Uterus (tissue), 2 donors: ENCODE results near the gene ETF1.
A peak's percentile ranks its signal among the peaks of the same experiment; 100 is the strongest.

ENCODE experiments used
- POLR2A ChIP-seq, 2 donors: fragments of 450-650 bp; IDR thresholded peaks; one replicate each; pipeline ENCODE4 v1.6.1; 2016; ENCODE audit warnings: antibody characterized with exemption in 2 of 2, mild to moderate bottlenecking in 1 of 2, moderate library complexity in 1 of 2
- TF ChIP-seq, protein P1 (sequence below), 4 experiments: fragments of 200-600 bp in 2 of 4; fragments of 450-650 bp in 2 of 4; sonication (generic) in 2 of 4; IDR thresholded peaks; one replicate each; pipeline ENCODE4 v1.5.1; 2016 to 2019; ENCODE audit warnings: antibody characterized with exemption in 4 of 4, mild to moderate bottlenecking in 2 of 4, moderate library complexity in 1 of 4

DNA sequence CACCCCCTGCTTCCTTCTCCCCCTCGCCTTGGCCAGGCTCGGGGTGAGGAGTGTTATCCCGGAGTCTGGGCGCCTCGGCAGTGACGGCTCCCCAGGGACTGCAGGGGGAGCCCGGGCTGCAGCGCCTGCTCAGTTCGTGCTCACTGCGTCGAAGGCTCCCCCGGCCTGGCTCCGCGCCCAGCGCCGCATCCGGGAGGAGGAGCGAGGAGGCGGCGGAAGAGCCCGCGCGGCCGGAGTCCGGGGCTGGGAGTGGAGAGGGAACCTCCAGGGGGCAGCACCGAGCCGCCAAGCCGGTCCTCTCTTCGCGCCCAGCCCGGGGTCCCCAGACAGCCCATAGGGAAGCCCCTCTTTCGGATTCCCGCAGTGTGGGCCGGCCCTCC lies 79.0 kb downstream of the ETF1 start:
- TF ChIP-seq, protein P1, sequence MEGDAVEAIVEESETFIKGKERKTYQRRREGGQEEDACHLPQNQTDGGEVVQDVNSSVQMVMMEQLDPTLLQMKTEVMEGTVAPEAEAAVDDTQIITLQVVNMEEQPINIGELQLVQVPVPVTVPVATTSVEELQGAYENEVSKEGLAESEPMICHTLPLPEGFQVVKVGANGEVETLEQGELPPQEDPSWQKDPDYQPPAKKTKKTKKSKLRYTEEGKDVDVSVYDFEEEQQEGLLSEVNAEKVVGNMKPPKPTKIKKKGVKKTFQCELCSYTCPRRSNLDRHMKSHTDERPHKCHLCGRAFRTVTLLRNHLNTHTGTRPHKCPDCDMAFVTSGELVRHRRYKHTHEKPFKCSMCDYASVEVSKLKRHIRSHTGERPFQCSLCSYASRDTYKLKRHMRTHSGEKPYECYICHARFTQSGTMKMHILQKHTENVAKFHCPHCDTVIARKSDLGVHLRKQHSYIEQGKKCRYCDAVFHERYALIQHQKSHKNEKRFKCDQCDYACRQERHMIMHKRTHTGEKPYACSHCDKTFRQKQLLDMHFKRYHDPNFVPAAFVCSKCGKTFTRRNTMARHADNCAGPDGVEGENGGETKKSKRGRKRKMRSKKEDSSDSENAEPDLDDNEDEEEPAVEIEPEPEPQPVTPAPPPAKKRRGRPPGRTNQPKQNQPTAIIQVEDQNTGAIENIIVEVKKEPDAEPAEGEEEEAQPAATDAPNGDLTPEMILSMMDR (IDR thresholded peaks at IDR 0.05): peak; percentile 83 to 94 (median 86)
- TF ChIP-seq POLR2A (IDR thresholded peaks at IDR 0.05): peak; percentile 59 to 82
